PC-3 (cell line): Measurements from ENCODE around the gene FARP1.

Source experiments
- CTCF ChIP-seq: fragments of 300-600 bp; sonication (generic); conservative IDR thresholded peaks from 2 replicates; pipeline ENCODE4 v1.5.1; 2017; ENCODE audit warnings: antibody characterized with exemption, low read depth, mild to moderate bottlenecking, low read length
- EZH2 ChIP-seq: fragments of 300-600 bp; sonication (generic); IDR thresholded peaks from one replicate; pipeline ENCODE4 v1.6.1; 2017; ENCODE audit warnings: antibody characterized with exemption, mild to moderate bottlenecking, low read length; ENCODE audit not compliant: unreplicated experiment
- EZH2phosphoT487 ChIP-seq: fragments of 300-600 bp; sonication (generic); IDR thresholded peaks from 2 replicates; pipeline ENCODE4 v1.6.1; 2018; ENCODE audit warnings: mild to moderate bottlenecking, antibody characterized with exemption, low read length, borderline replicate concordance

GRCh38 chr13:98321395-98321794 lies 178.5 kb downstream of the FARP1 start:
- TF ChIP-seq CTCF (no peak), EZH2 (no peak), EZH2phosphoT487 (no peak)
